Measurements from ENCODE around the gene SRPX. TPM values are rescaled to one million over a fixed set of nuclear protein-coding genes. Genes with fewer than 3 reads are reported as not detected.

The SRPX gene
- total and polyA plus RNA-seq, 2 of the 13 experiments (the other 11 are each of a cell fraction or from before 2014, with no cell fraction given) = 0.30 TPM; not detected in 1

GRCh38 chrX:38181357-38181756 lies 39.3 kb downstream of the SRPX start:
- Histone ChIP-seq H3K36me3 (replicated peaks in 1 of 2; ENCODE audit: control insufficient read depth in 1 of 2, insufficient read depth in 2 of 2, low read length in 2 of 2) (no peaks in the 10 kb centered on the region), H3K27ac (ENCODE audit: extremely low read length, insufficient read depth, low read length) (no peak overlapping the region), H3K27me3 (ENCODE audit: control insufficient read depth in 1 of 2, insufficient read depth in 2 of 2, low read length in 2 of 2) (no peaks in the 10 kb centered on the region), H2AFZ (ENCODE audit: low read length) (no peak overlapping the region), H4K20me1 (ENCODE audit: insufficient read depth, low read length) (no peaks in the 10 kb centered on the region), H3K9ac (ENCODE audit: insufficient read depth, low read depth, low read length) (no peak overlapping the region), H3K4me2 (ENCODE audit: low read depth, low read length) (no peak overlapping the region), H3K79me2 (ENCODE audit: insufficient read depth, low read length) (no peaks in the 10 kb centered on the region), H3K4me1 (ENCODE audit: insufficient read depth, low read length) (no peaks in the 10 kb centered on the region), H3K9me3 (ENCODE audit: low read length) (no peaks in the 10 kb centered on the region), H3K4me3 (replicated peaks in 1 of 3; ENCODE audit: insufficient read depth in 1 of 3, low read depth in 2 of 3, low read length in 3 of 3) (no peak overlapping the region)
- WGBS (ENCODE audit: low lambda C conversion rate) = no CpG with 5 or more reads among the region's 2 CpGs
- TF ChIP-seq ZNF639 (CRISPR knock-in tag; conservative IDR thresholded peaks at IDR 0.05) (no peak), ZNF512 (CRISPR knock-in tag; IDR thresholded peaks at IDR 0.05) (no peak), SSRP1 (CRISPR knock-in tag; IDR thresholded peaks at IDR 0.05) (no peak), ZNF772 (CRISPR knock-in tag; IDR thresholded peaks at IDR 0.05) (no peak), ZNF530 (CRISPR knock-in tag; IDR thresholded peaks at IDR 0.05; ENCODE audit: low read depth) (no peak), ZNF451 (CRISPR knock-in tag; IDR thresholded peaks at IDR 0.05) (no peak), ZNF143 (CRISPR knock-in tag; IDR thresholded peaks at IDR 0.05) (no peak), ZNF296 (CRISPR knock-in tag; conservative IDR thresholded peaks at IDR 0.05) (no peak), CREB3 (CRISPR knock-in tag; IDR thresholded peaks at IDR 0.05) (no peak), THAP8 (CRISPR knock-in tag; IDR thresholded peaks at IDR 0.05; ENCODE audit: borderline replicate concordance) (no peak), ADNP (CRISPR knock-in tag; IDR thresholded peaks at IDR 0.05) (no peak), BRD4 (CRISPR knock-in tag; IDR thresholded peaks at IDR 0.05) (no peak), RNF2 (conservative IDR thresholded peaks at IDR 0.05; ENCODE audit: low read depth) (no peak), SPEN (CRISPR knock-in tag; IDR thresholded peaks at IDR 0.05; ENCODE audit: low read depth) (no peak), ZKSCAN8 (CRISPR knock-in tag; IDR thresholded peaks at IDR 0.05; ENCODE audit: borderline replicate concordance) (no peak), BRCA1 (CRISPR knock-in tag; IDR thresholded peaks at IDR 0.05) (no peak), NKX3-1 (CRISPR knock-in tag; IDR thresholded peaks at IDR 0.05) (no peak), ZNF264 (CRISPR knock-in tag; IDR thresholded peaks at IDR 0.05) (no peak), GABPA (IDR thresholded peaks at IDR 0.05; ENCODE audit: low read depth, low read length) (no peak), GABPA (CRISPR knock-in tag; IDR thresholded peaks at IDR 0.05; ENCODE audit: low read depth) (no peak)
- POLR2A ChIA-PET = no interaction called here
- FAIRE-seq = no peak
- ATAC-seq = no peak
- intact Hi-C loops (cut with micrococcal nuclease; ENCODE audit: unreplicated experiment) (no loop called here), in situ Hi-C loops (cut with HindIII; ENCODE audit: extremely low pct_ligation_motif_present, low pct_unique_long_range_greater_than_20kb) (loop anchor here (25.0 kb wide), 1 partner anchor 669 kb away; no protein-coding TSS in a partner anchor)
- no peak for DNase-seq (ENCODE audit: low spot score)
- no TSS peak for BruUV-seq (replicated peaks)
- CTCF ChIA-PET (ENCODE audit: low intra/inter-chr PET ratio, low total read pairs) = no interaction called here
